Smooth muscle cell (in vitro differentiated cells): ENCODE data around the gene EME1. TPM values are rescaled to one million over a fixed set of nuclear protein-coding genes. Genes with fewer than 3 reads are reported as not detected.
A peak's percentile ranks its signal among the peaks of the same experiment; 100 is the strongest.
"Not testable (repeated sequence)": the region's sequence is repeated elsewhere in the genome, so short reads cannot be mapped to it uniquely, and the experiment has no call there.

ENCODE experiments used
- DNase-seq: peaks from one replicate; lab custom pipeline; 2025; ENCODE audit not compliant: unreplicated experiment; lab: John Stamatoyannopoulos, UW
- H2AFZ ChIP-seq: fragments of 200-600 bp; sonication (generic); 2 replicates; pipeline ENCODE4 v1.6.0; 2016; ENCODE audit warnings: antibody characterized with exemption, low read depth, mild to moderate bottlenecking
- H3F3A ChIP-seq: fragments of 200-600 bp; sonication (generic); 2 replicates; pipeline ENCODE4 v1.6.0; 2017; ENCODE audit warnings: antibody characterized with exemption, low read depth
- H3K27ac ChIP-seq: fragments of 200-600 bp; sonication (generic); 2 replicates; pipeline ENCODE4 v1.5.1; 2016; ENCODE audit warnings: low read depth, mild to moderate bottlenecking
- H3K27me3 ChIP-seq: fragments of 200-600 bp; sonication (generic); 2 replicates; pipeline ENCODE4 v1.6.1; 2016; ENCODE audit warnings: low read depth, mild to moderate bottlenecking
- H3K36me3 ChIP-seq: fragments of 200-600 bp; sonication (generic); 2 replicates; pipeline ENCODE4 v1.5.1; 2016; ENCODE audit warnings: low read depth
- H3K4me1 ChIP-seq: fragments of 200-600 bp; sonication (generic); 2 replicates; pipeline ENCODE4 v1.5.1; 2016; ENCODE audit warnings: low read depth
- H3K4me2 ChIP-seq: fragments of 200-600 bp; sonication (generic); 2 replicates; pipeline ENCODE4 v1.6.0; 2016; ENCODE audit warnings: mild to moderate bottlenecking
- H3K4me3 ChIP-seq: fragments of 200-600 bp; sonication (generic); 2 replicates; pipeline ENCODE4 v1.5.1; 2016; ENCODE audit warnings: mild to moderate bottlenecking
- H3K79me2 ChIP-seq: fragments of 200-600 bp; sonication (generic); 2 replicates; pipeline ENCODE4 v1.6.0; 2016; ENCODE audit warnings: low read depth, mild to moderate bottlenecking
- H3K9ac ChIP-seq: fragments of 200-600 bp; sonication (generic); 2 replicates; pipeline ENCODE4 v1.6.0; 2016; ENCODE audit warnings: low read depth
- H3K9me3 ChIP-seq: fragments of 200-600 bp; sonication (generic); replicated peaks from 2 replicates; pipeline ENCODE4 v1.5.1; 2016; ENCODE audit warnings: low read depth
- H4K20me1 ChIP-seq: fragments of 200-600 bp; sonication (generic); 2 replicates; pipeline ENCODE4 v1.6.0; 2016; ENCODE audit warnings: low read depth
- WGBS: methylation state at CpG from one replicate; pipeline ENCODE4 v1.1.7; 2016; ENCODE audit warnings: low lambda C conversion rate; 5-methylcytosine and 5-hydroxymethylcytosine counted together
- polyA plus RNA-seq: library from polyadenylated mRNA; unstranded; fragments of >200 nt; fragmentation: Nextera tagmentation; extraction: Ambion mirVana; gene quantifications from 2 replicates; pipeline ENCODE4 v1.2.1, GENCODE V29; 2016
- total RNA-seq: library from RNA; depleted of rRNA; stranded (reverse); fragments of >200 nt; gene quantifications from 2 replicates; pipeline ENCODE4 v1.2.3, GENCODE V29; 2014
- TF ChIP-seq, protein P1 (sequence below): fragments of 200-600 bp; sonication (generic); IDR thresholded peaks from 2 replicates; pipeline ENCODE4 v1.5.1; 2017; ENCODE audit warnings: borderline replicate concordance, mild to moderate bottlenecking, antibody characterized with exemption; ENCODE audit not compliant: insufficient read depth, poor library complexity, severe bottlenecking

The EME1 gene
- total and polyA plus RNA-seq, 2 experiments from 2014 or later: 8.2 to 9.6 TPM

- no peaks in the 10 kb centered on the region for H3K27me3 ChIP-seq
- no peak overlapping the region for H3K27ac ChIP-seq
- H3K9ac ChIP-seq: no peak overlapping the region
- H3K4me1 ChIP-seq: no peaks in the 10 kb centered on the region
- H3K4me3 ChIP-seq: no peak overlapping the region
- DNase-seq: no peak
- TF ChIP-seq, protein P1, sequence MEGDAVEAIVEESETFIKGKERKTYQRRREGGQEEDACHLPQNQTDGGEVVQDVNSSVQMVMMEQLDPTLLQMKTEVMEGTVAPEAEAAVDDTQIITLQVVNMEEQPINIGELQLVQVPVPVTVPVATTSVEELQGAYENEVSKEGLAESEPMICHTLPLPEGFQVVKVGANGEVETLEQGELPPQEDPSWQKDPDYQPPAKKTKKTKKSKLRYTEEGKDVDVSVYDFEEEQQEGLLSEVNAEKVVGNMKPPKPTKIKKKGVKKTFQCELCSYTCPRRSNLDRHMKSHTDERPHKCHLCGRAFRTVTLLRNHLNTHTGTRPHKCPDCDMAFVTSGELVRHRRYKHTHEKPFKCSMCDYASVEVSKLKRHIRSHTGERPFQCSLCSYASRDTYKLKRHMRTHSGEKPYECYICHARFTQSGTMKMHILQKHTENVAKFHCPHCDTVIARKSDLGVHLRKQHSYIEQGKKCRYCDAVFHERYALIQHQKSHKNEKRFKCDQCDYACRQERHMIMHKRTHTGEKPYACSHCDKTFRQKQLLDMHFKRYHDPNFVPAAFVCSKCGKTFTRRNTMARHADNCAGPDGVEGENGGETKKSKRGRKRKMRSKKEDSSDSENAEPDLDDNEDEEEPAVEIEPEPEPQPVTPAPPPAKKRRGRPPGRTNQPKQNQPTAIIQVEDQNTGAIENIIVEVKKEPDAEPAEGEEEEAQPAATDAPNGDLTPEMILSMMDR: no peak
- H2AFZ ChIP-seq: no peak overlapping the region
- no peaks in the 10 kb centered on the region for H4K20me1 ChIP-seq
- 78% methylated on average over 3 of the region's 3 CpGs for WGBS
- no peaks in the 10 kb centered on the region for H3F3A ChIP-seq
- H3K9me3 ChIP-seq: no peaks in the 10 kb centered on the region
- no peaks in the 10 kb centered on the region for H3K79me2 ChIP-seq
- H3K36me3 ChIP-seq: no peaks in the 10 kb centered on the region
- H3K4me2 ChIP-seq: no peak overlapping the region
These were observed 41.8 kb downstream of the EME1 start for GRCh38 chr17:50414808-50415207.

GRCh38 chr17:50419577-50419976 lies 46.5 kb downstream of the EME1 start:
- H3K9ac ChIP-seq, H3K36me3 ChIP-seq, H3K4me2 ChIP-seq, H3K79me2 ChIP-seq, DNase-seq, H3K9me3 ChIP-seq, H3K27me3 ChIP-seq, H4K20me1 ChIP-seq, H2AFZ ChIP-seq, H3K4me1 ChIP-seq, H3K4me3 ChIP-seq, H3F3A ChIP-seq, H3K27ac ChIP-seq: not testable (repeated sequence)
- 97% methylated on average over 10 of the region's 10 CpGs for WGBS

GRCh38 chr17:50420419-50421112 lies 47.5 kb downstream of the EME1 start:
- 91% methylated on average over 6 of the region's 6 CpGs for WGBS
- peaks cover 7% of the 10 kb centered on the region for H3F3A ChIP-seq
- no peak overlapping the region for H2AFZ ChIP-seq
- no peaks in the 10 kb centered on the region for H3K9me3 ChIP-seq
- TF ChIP-seq, protein P1: no peak
- H3K27ac ChIP-seq: no peak overlapping the region
- H3K4me1 ChIP-seq: peaks cover 3% of the 10 kb centered on the region
- no peak for DNase-seq
- H3K79me2 ChIP-seq: no peaks in the 10 kb centered on the region
- H3K4me2 ChIP-seq: no peak overlapping the region
- no peaks in the 10 kb centered on the region for H4K20me1 ChIP-seq
- H3K4me3 ChIP-seq: no peak overlapping the region
- no peaks in the 10 kb centered on the region for H3K27me3 ChIP-seq
- H3K36me3 ChIP-seq: no peaks in the 10 kb centered on the region
- no peak overlapping the region for H3K9ac ChIP-seq

- no peak for DNase-seq
- Histone ChIP-seq H3K79me2 (no peaks in the 10 kb centered on the region), H3K9ac (no peak overlapping the region), H2AFZ (peak overlapping the region; percentile 42), H3K36me3 (no peaks in the 10 kb centered on the region), H3K4me3 (peak overlapping the region; percentile 10), H4K20me1 (no peaks in the 10 kb centered on the region), H3K4me2 (no peak overlapping the region), H3F3A (peaks cover 9% of the 10 kb centered on the region), H3K9me3 (no peaks in the 10 kb centered on the region), H3K4me1 (peaks cover 7% of the 10 kb centered on the region), H3K27me3 (no peaks in the 10 kb centered on the region), H3K27ac (no peak overlapping the region)
- 93% methylated on average over 3 of the region's 3 CpGs for WGBS
- TF ChIP-seq, protein P1: no peak
These were observed 48.5 kb downstream of the EME1 start for GRCh38 chr17:50421308-50422051.
